ENCODE measurements around the gene IKZF5. TPM values are rescaled to one million over a fixed set of nuclear protein-coding genes. Genes with fewer than 3 reads are reported as not detected.

Gene IKZF5
- total RNA-seq = 7.9 and 86.1 TPM in 2 replicates
- polyA plus RNA-seq (2012) = 5.9 TPM

- DNase-seq (ENCODE audit: low read depth) = peak; percentile 99
Measured at GRCh38 chr10:123008355-123009104, at the start of gene IKZF5, which contains the start of gene ACADSB. TSS of gene IKZF5 (minus strand) at chr10:123008795. CDS start at chr10:122998625, 10,170 bp downstream. TSS of gene ACADSB (plus strand) at chr10:123009006. CDS start at chr10:123009030, 24 bp downstream.

GRCh38 chr10:123057968-123058367 lies 49.4 kb upstream of the IKZF5 start:
- DNase-seq (ENCODE audit: low read depth) = no peak

GRCh38 chr10:123045961-123046731 lies 37.6 kb upstream of the IKZF5 start:
- DNase-seq (ENCODE audit: low read depth) = no peak

GRCh38 chr10:123044391-123044790 lies 35.8 kb upstream of the IKZF5 start:
- DNase-seq (ENCODE audit: low read depth) = peak; percentile 17

- DNase-seq (ENCODE audit: low read depth) = peak; percentile 66
Measured at GRCh38 chr10:123043409-123043925, 34.9 kb upstream of the IKZF5 start.

- DNase-seq (ENCODE audit: low read depth) = no peak
Measured at GRCh38 chr10:123042708-123043408, 34.3 kb upstream of the IKZF5 start.

- DNase-seq (ENCODE audit: low read depth) = no peak
Measured at GRCh38 chr10:123039632-123039930, 31.0 kb upstream of the IKZF5 start.

- DNase-seq (ENCODE audit: low read depth) = peak; percentile 13
Measured at GRCh38 chr10:123038782-123039631, 30.4 kb upstream of the IKZF5 start.

- no peak for DNase-seq (ENCODE audit: low read depth)
Measured at GRCh38 chr10:123035467-123036086, 27.0 kb upstream of the IKZF5 start.

- no peak for DNase-seq (ENCODE audit: low read depth)
Measured at GRCh38 chr10:123034332-123034731, 25.7 kb upstream of the IKZF5 start.

- no peak for DNase-seq (ENCODE audit: low read depth)
Measured at GRCh38 chr10:123031124-123031523, 22.5 kb upstream of the IKZF5 start.

GRCh38 chr10:123027861-123028260 lies 19.3 kb upstream of the IKZF5 start:
- DNase-seq (ENCODE audit: low read depth) = peak; percentile 12

GRCh38 chr10:123026302-123026701 lies 17.7 kb upstream of the IKZF5 start:
- no peak for DNase-seq (ENCODE audit: low read depth)

GRCh38 chr10:123024540-123024939 lies 15.9 kb upstream of the IKZF5 start:
- DNase-seq (ENCODE audit: low read depth) = no peak

GRCh38 chr10:123021517-123021916 lies 12.9 kb upstream of the IKZF5 start:
- DNase-seq (ENCODE audit: low read depth) = peak; percentile 22

GRCh38 chr10:123019941-123020703 lies 11.5 kb upstream of the IKZF5 start:
- no peak for DNase-seq (ENCODE audit: low read depth)

GRCh38 chr10:123019264-123019663 lies 10.7 kb upstream of the IKZF5 start:
- DNase-seq (ENCODE audit: low read depth) = no peak

GRCh38 chr10:123018531-123018930 lies 9.9 kb upstream of the IKZF5 start:
- no peak for DNase-seq (ENCODE audit: low read depth)

GRCh38 chr10:123017421-123018165 lies 9.0 kb upstream of the IKZF5 start:
- no peak for DNase-seq (ENCODE audit: low read depth)
